KOPT-K1 (cell line): ENCODE results near the gene FCRL4.
"Not testable (repeated sequence)": the region's sequence is repeated elsewhere in the genome, so short reads cannot be mapped to it uniquely, and the experiment has no call there.

ENCODE experiments used
- H3K27ac ChIP-seq: fragments of 200-600 bp; sonication (generic); 2 replicates; pipeline ENCODE4 v1.5.1; 2016; ENCODE audit warnings: antibody characterized with exemption, mild to moderate bottlenecking, low read depth, low read length; ENCODE audit not compliant: poor library complexity, severe bottlenecking
- H3K36me3 ChIP-seq: fragments of 200-600 bp; sonication (generic); 2 replicates; pipeline ENCODE4 v1.5.1; 2017; ENCODE audit warnings: antibody characterized with exemption, mild to moderate bottlenecking, low read length, moderate library complexity; ENCODE audit not compliant: insufficient read depth
- H3K9me3 ChIP-seq: fragments of 200-600 bp; sonication (generic); 2 replicates; pipeline ENCODE4 v1.5.1; 2017; ENCODE audit warnings: antibody characterized with exemption, low read length, mild to moderate bottlenecking; ENCODE audit not compliant: insufficient read depth, poor library complexity, severe bottlenecking

Gene FCRL4

GRCh38 chr1:157577420-157577819 lies 20.5 kb downstream of the FCRL4 start:
- no peak overlapping the region for H3K27ac ChIP-seq
- H3K36me3 ChIP-seq = no peaks in the 10 kb centered on the region
- H3K9me3 ChIP-seq = no peaks in the 10 kb centered on the region

DNA sequence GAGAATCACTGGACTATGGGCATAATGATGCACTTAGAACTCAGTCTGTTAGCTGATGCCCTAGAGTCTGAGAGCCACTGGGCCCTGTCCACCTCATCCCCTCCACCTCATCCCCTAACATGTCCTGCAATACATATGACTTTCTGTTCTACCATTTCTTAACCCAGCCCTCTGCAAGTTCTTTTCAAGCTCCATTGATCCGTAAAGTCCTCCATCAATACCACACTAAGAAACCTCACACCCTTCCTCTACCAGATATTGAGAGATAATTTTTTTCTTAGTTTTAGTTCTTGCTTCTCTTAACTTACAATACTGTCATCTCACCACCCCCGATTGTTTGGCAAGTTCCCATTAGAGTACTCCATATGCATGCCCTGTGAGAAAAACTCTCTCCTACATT lies 22.1 kb downstream of the FCRL4 start:
- H3K9me3 ChIP-seq = no peaks in the 10 kb centered on the region
- no peaks in the 10 kb centered on the region for H3K36me3 ChIP-seq
- H3K27ac ChIP-seq = no peak overlapping the region

DNA sequence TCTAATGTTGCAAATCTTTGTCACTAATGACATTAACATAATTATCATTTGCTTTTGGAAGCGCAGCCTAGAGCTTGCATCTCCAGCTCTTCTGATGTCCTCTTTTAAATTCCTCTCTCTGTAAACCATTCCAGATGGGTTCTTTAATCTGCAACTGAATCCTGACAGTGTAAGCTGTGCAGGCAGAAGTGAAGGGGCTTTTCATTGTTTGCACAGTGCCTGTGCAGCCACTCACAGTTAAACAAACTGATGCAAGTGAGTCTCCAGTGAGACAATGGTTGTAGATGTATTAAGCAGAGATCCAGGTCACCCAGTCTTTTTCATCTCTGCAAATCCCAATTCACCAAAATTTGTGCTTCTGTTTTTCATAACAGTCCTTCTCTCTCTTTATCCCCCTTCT lies 23.0 kb downstream of the FCRL4 start:
- H3K27ac ChIP-seq = no peak overlapping the region

GRCh38 chr1:157566484-157567300 lies 31.2 kb downstream of the FCRL4 start:
- H3K27ac ChIP-seq = no peak overlapping the region
- H3K9me3 ChIP-seq = no peaks in the 10 kb centered on the region
- no peaks in the 10 kb centered on the region for H3K36me3 ChIP-seq

More for the DNA sequence above, 23.0 kb downstream of the FCRL4 start:
- no peaks in the 10 kb centered on the region for H3K9me3 ChIP-seq
- H3K36me3 ChIP-seq = no peaks in the 10 kb centered on the region

- H3K9me3 ChIP-seq = no peaks in the 10 kb centered on the region
- no peaks in the 10 kb centered on the region for H3K36me3 ChIP-seq
- no peak overlapping the region for H3K27ac ChIP-seq
These were observed 35.4 kb downstream of the FCRL4 start for GRCh38 chr1:157562515-157562914.

DNA sequence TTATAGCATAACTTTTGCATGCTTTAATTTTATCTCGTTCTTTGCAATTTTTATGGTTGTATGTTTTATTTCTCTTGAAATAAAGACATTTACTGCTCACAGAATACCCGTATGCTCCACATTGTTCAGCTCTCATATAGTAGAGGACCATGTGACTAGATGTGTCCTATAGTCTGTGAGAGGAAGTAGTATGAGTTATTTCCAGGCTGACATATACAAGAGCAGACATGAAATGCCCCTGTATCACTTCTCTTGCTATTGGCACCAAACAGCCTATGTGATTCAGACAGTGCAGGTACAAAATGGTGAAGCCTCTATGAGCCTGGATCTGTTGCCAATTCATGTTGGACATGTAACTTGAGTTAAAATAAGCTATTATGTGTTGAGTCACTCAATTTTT lies 39.8 kb downstream of the FCRL4 start:
- Histone ChIP-seq H3K36me3 (no peaks in the 10 kb centered on the region), H3K27ac (no peak overlapping the region), H3K9me3 (no peaks in the 10 kb centered on the region)

DNA sequence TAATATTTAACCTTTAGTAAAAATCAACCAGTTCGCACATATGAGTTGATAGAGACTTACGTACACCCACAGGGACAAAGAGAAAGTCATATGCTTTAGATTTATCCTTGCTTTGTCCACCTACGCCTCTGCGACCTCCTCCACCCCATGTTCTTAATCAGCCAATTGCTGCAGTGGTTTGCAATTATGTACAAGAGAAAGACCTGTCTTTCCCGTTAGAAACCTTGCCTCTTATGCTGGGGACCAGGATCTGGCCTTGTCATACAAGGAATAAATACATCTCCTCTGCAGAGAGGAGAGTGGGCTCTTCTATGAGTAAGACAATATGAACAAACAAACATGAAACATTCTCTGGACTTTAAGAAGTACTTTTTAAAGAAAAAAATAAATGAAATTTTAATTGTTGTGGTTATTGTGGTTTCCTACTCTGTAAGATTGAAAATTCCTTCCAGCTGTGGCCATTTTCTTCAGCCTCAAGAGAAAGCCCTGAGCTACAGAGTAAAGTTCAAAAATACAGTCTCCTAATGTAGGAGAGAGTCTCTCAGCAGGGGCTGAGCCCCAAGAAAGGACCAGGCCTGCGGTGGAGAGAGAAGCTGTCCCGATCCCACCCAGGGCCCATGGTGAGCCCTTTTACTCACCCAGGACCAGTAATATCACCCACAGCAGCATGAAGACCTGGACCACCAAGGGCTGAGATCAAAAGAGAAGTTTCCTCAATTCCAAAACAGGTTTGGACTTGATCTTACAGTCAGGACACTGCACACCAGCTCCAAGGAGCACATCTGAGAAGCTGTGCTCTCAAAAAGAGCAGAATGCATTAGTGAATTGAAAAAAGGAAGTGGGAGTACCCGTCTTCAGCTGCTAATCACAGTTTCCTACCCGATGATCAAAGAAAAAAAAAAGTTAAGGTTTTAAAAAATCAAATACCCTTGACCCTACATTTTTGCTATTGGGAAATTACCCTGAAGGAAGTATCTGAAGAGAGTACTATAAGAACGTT lies 45.9 kb downstream of the FCRL4 start, which contains the start of gene FCRL5:
TSS of gene FCRL5 (minus strand) at position 822 of the 1,000 bp plus-strand sequence. CDS start at position 669, 153 bp downstream.
- no peaks in the 10 kb centered on the region for H3K36me3 ChIP-seq
- no peaks in the 10 kb centered on the region for H3K9me3 ChIP-seq
- H3K27ac ChIP-seq = no peak within 1 kb of the TSS

DNA sequence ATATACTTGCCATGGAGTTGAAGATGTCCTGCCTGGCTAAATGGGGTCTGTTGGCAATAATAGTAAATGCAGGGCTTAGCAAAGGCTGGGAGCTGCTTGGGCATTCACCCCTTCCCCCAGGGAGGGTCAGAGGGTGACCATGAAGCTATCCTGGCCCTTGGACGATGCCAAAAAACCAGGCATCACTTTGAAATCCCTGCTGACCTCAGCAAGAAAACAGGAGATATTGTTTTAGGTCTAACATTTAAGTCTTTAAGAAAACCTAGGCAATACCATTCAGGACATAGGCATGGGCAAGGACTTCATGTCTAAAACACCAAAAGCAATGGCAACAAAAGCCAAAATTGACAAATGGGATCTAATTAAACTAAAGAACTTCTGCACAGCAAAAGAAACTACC lies 49.8 kb downstream of the FCRL4 start:
- not testable (repeated sequence) for H3K36me3 ChIP-seq, H3K9me3 ChIP-seq, H3K27ac ChIP-seq

GRCh38 chr1:157542676-157543075 lies 55.2 kb downstream of the FCRL4 start:
- Histone ChIP-seq H3K9me3 (no peaks in the 10 kb centered on the region), H3K36me3 (no peaks in the 10 kb centered on the region), H3K27ac (no peak overlapping the region)

GRCh38 chr1:157540852-157541251 lies 57.0 kb downstream of the FCRL4 start:
- H3K9me3 ChIP-seq = no peaks in the 10 kb centered on the region
- no peaks in the 10 kb centered on the region for H3K36me3 ChIP-seq
- no peak overlapping the region for H3K27ac ChIP-seq

- H3K27ac ChIP-seq = no peak overlapping the region
- H3K36me3 ChIP-seq = no peaks in the 10 kb centered on the region
- no peaks in the 10 kb centered on the region for H3K9me3 ChIP-seq
These were observed 57.6 kb downstream of the FCRL4 start for GRCh38 chr1:157540160-157540748.

- H3K36me3 ChIP-seq = no peaks in the 10 kb centered on the region
- no peaks in the 10 kb centered on the region for H3K9me3 ChIP-seq
- H3K27ac ChIP-seq = no peak overlapping the region
These were observed 58.3 kb downstream of the FCRL4 start for GRCh38 chr1:157539568-157539967.

- no peaks in the 10 kb centered on the region for H3K9me3 ChIP-seq
- no peak overlapping the region for H3K27ac ChIP-seq
- H3K36me3 ChIP-seq = no peaks in the 10 kb centered on the region
These were observed 65.3 kb downstream of the FCRL4 start for GRCh38 chr1:157532569-157532968.

GRCh38 chr1:157523774-157524493 lies 74.0 kb downstream of the FCRL4 start:
- Histone ChIP-seq H3K27ac (no peak overlapping the region), H3K9me3 (no peaks in the 10 kb centered on the region), H3K36me3 (no peaks in the 10 kb centered on the region)
